IPS-18c (cell line): ENCODE data around the gene TAS1R2.

ENCODE experiments used
- H3K4me3 ChIP-seq: 2 replicates; pipeline ENCODE4 v1.7.0; 2013; ENCODE audit warnings: low read depth, mild to moderate bottlenecking, low read length, moderate library complexity; ENCODE audit not compliant: insufficient read depth
- H3K9me3 ChIP-seq: one replicate; pipeline ENCODE4 v1.6.1; 2013; ENCODE audit warnings: mild to moderate bottlenecking, low read length, moderate library complexity; ENCODE audit not compliant: control insufficient read depth, insufficient read depth

Gene TAS1R2

DNA sequence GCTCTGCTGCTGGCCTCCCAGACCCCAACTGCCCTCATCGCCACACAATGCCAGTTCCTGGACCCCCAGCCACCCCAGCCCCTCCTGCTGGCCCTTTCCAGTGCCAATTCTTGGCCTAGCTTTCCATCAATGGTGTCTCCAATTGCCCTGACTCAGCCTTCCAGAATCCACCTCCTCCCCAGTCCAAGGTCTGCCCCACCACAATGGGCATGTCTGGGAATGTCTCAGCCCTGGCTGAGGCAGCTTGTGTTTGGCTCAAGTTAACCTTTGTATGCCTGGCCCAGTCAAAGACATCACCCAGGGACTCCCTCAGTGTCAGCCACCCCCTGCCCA, 26.5 kb upstream of the TAS1R2 start:
- no peak overlapping the region for H3K4me3 ChIP-seq
- no peaks in the 10 kb centered on the region for H3K9me3 ChIP-seq

DNA sequence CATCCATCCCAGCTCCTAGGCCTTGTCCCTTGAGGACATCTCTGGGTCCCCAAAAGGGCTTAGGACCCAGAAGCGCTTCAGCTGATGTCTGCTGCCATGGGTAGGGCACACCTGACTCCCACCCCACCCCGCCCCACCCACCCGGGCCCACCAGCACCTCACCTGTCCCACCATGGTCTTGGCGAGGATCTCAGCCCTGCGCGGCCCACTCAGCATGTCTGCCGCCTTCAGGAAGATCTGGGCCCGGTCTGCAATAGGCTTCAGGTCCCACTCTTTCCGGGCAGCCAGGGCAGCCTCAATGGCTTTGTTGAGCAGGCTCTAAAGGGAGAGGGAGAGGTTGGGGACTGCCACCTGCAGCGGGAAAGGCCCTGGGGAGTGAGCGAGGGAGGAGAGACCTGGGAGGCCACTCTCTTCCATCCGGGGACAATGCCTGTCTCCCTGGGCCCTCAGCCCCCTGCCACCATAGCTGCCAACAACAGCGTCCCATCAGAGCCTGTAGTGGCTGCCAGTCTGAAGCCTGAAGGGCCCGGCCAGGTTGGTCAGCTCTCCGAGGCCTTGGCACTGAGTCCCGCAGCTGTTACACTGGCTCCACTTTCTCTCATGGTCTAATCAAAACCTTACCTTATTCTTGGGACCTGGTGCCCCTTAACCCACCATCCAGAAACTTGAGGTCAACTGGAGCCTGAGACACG, 26.0 kb upstream of the TAS1R2 start:
- Histone ChIP-seq H3K4me3 (no peak overlapping the region), H3K9me3 (no peaks in the 10 kb centered on the region)

DNA sequence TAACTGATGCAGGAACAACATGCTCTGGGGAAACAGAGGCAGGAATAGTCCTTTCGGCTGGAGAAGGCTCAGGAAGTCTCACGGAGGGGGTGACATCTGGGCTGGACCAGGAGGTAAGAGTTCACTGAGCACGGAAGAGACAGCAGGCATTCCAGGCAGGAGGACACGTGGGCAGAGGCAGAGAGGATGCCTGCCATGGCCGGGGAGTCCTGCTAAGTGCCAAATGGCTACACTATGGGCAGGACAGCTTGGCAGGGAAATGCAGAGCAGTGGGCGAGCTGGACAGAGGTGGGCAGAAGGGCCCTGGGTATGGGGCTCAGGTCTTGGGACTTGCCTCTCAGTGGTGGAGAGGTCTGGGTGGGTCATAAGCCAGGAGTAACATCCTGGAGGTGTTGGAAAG, 25.3 kb upstream of the TAS1R2 start:
- no peaks in the 10 kb centered on the region for H3K9me3 ChIP-seq
- H3K4me3 ChIP-seq = no peak overlapping the region

DNA sequence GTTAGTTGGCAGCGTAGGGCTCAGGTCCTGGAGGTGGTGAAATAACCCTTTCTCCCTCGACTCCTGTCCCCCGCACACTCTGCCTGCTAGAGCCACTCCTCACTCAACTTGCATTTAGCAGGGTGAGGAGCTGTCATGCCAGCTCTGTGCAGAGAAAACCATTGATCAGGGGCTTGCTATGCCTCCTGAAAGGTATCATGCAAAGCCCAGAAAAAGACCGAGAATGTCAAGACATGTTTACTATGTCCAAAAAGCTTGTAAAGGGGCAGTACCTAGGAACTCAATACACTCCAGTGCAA, 24.9 kb upstream of the TAS1R2 start:
- Histone ChIP-seq H3K4me3 (no peak overlapping the region), H3K9me3 (no peaks in the 10 kb centered on the region)

DNA sequence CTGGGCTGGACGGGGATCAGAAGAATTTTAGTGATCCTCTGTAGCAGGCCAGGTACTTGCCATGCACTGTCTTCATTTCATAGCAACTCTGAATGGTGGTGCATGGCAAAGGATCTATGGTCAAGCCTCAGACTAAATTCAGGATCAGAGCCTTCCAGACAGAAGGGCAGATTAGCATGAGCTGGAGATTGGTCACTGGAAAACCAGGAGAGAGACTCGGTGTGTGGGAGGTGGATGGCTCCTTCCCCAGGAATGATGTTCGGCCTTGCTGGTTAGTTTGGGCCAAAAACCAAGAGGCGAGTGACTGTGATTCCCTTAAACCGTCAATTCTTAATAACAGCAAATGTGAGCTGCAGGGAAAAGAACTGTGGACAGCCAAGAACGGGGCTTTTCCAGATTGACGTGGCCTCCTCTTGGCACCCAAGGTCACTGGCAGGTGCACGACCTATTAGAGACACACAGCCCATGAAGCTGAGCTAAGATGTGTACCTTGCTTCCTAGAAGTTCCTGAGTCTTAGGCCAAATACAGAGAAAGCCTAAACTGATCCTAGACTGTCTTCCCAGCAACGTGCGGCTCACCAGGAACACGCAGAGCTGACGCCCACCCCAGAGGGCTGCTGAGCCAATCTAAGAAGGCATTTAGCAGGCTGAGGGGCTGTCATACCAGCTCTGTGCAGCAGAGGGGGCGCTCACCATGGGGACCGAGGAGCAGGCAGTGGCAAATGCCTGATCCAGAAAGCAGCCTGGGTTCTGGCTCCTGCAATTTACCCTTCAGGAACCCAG, 24.4 kb upstream of the TAS1R2 start:
- H3K9me3 ChIP-seq = no peaks in the 10 kb centered on the region
- H3K4me3 ChIP-seq = no peak overlapping the region

DNA sequence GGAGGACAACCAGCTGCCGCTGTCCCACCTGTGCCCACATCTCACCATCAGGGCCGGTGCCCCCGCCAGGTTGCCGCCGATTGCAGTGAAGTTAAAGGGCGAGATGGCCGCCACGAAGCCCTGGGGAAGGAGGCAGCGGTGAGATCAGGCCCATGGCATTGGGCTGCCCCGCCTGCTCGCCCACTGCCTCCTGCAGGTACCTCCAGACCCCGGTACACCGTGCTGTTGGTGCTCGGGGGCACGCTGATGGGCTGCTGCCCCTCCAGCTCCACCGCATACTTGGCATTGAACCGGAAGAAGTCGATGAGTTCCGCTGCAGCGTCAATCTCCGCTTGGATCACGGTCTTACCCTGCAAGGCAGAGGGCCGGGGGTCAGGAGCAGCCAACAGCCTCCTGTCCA, 23.6 kb upstream of the TAS1R2 start:
- no peak overlapping the region for H3K4me3 ChIP-seq

DNA sequence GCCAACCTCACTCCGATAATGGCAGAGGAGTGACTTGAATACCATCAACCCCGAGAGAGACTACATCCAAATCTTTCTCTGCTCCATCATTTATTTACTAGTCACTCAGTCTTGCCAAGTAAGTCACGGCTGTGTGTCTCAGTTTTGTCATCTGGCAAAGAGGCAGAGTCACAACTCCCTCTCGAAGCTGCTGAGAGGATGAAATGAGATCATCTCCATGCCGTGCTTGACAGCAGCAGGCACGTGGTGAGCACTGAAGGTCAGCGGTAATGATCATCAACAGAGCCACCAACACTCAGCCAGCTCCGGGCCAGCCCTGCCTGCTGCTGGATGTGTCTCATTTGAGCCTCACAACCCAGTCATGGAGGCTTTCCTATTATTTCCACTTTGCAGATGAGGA, 23.0 kb upstream of the TAS1R2 start:
- Histone ChIP-seq H3K9me3 (no peaks in the 10 kb centered on the region), H3K4me3 (no peak overlapping the region)

More for the DNA sequence above, 23.6 kb upstream of the TAS1R2 start:
- H3K9me3 ChIP-seq = no peaks in the 10 kb centered on the region

DNA sequence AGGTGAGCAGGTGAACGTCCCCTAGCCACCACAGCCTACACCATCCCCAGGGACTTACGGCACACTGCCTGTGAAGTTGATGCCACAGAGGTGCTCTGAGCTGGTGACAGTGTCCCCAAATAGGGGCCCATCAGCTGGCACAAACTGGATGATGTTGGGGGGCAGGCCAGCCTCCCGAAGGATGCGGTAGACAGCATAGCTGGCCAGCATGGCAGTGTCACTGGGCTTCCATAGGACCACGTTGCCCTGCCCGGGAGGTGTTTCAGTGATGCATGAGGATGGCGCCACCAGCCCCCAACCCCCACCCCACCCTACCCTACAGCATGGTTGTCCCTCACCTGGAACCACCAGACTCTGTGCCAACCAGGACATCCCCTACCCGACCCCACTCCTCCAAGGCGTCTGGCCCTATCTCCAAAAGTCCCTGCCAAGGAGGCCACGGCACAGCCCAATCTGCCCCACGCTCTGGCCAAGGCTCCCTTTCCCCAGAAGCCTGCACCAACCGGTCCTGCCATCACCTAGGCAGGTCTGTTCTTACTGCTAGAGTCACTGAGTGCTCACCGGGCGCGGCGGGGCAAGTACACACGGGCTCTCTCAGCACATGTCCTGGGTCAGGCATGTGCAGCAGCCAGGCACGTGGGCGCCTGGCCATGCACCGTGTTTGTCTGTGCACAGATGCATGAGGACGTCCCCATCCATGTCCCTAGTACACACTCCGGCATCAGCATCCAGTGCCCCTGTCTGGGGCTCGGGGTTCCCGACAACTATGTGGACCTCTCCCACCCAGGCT, 22.4 kb upstream of the TAS1R2 start:
- H3K9me3 ChIP-seq = no peaks in the 10 kb centered on the region

DNA sequence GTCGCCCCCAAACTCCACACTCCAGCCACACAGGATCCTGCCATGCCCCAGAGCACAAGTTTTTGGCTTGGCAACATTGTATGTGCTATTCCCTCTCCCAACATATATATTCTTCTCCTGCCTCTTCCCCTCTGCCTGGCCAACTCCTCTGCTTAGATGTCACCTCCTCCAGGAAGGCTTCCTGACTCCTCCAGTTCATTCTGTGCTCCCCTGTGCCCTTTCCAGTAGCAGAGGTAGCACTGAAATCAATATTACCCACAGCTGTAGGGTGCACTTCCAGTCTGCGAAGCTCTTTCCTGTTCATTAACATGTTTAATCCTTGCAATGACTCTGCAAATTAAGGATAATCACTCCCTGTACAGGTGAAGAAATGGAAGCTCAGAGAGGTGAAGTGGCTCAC, 21.7 kb upstream of the TAS1R2 start:
- Histone ChIP-seq H3K4me3 (no peak overlapping the region), H3K9me3 (no peaks in the 10 kb centered on the region)

More for the DNA sequence above, 22.4 kb upstream of the TAS1R2 start:
- no peak overlapping the region for H3K4me3 ChIP-seq

DNA sequence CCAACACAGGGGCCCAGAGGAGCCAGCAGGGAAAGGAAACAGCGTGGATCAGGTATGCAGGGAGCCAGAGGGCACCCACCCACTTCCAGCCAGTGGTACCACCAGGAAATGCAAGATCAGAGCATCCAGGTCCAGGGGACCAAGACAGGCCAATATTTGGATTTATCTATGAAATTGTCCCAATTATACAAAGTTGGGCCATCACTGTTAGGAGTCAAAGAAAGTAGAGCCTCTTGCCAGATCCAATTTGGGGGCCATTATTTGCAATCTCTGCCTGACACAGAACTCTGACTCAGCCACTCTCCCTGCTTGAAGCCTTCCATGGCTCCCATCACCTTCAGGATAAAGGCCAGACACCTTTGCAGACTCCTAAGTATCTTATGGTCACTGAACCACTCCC, 21.1 kb upstream of the TAS1R2 start:
- no peaks in the 10 kb centered on the region for H3K9me3 ChIP-seq
- H3K4me3 ChIP-seq = no peak overlapping the region

DNA sequence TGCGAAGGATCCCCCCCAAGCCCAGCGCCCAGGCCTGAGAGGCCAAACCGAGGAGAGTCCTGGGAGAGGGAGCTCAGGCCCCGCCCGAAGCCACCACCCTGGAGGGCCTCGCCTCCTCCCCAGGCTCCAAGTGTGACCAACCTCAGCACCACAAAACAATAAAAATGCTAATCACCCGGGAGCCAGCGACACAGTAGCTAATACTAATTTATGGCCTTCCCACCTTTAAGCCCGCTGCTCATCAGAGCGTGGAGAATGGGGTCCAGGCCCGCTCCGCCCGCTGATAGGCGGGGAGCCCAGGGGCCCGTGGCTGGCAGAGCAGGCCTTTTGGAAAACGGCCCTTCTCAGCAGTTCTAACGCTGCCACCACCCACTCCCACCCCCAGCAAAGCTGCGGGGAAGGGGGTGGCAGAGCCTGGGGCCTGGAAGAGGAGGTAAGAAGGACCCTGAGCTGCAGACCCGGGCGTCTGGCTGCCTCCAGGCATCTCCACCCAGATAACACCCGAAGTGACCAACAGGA, 20.4 kb upstream of the TAS1R2 start:
- Histone ChIP-seq H3K9me3 (no peaks in the 10 kb centered on the region), H3K4me3 (no peak overlapping the region)

DNA sequence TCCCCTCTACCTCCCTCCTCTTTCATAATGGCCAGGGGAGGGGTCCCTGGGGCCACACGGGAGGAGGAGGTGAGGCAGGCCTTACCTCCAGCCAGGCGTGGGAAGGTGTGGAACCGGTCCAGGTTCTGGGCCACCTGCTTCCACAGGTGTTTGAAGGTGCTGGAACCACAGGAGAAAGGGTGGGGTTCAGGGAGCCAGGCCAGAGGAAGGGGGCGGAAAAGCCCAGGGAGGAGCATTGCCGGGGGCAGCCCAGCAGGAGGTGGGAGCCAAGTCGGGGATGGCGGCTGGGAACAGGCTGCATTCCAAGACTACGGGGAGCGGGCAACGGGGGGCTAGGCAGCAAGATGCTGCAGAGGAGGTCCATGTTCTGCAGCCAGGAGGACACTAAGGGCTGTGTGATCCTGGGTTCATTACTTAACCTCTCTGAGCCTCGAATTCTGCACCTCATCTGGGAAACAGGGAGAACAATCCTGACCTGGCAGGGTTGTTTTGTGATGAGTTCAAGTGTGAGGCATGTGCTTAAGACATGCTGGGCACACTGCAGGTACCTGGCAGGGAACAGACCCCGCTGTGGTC, 19.8 kb upstream of the TAS1R2 start:
- no peak overlapping the region for H3K4me3 ChIP-seq
- H3K9me3 ChIP-seq = no peaks in the 10 kb centered on the region

DNA sequence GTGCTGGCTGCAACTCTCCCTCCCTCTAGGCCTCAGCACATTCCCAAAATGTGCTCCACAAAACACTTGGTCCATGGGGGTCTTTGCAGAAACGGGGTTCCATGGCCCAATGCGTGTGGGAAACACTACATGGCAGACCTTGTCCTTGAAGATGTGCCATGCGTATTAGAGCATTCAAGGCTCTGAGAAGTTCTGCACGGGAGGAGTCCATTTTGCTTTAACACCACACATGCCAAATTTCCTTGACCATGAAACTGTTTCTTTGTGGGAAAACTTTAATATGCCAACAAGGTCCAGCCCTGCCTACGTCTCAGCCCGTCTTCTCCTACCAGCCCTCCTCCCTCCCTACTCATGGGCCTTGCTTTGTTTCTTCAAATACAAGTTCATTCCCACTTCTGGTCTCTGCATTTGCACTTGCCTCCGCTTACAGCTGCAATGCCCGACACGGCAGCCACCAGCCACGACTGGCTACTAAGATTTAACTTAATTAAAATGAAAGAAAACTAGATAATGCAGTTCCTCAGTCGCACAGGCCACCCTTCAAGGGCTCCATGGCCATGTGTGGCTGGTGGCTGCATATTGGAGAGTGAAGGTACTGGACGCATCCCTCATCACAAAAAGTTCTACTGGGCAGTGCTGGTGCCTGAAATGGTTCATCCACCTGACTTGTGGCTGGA, 19.2 kb upstream of the TAS1R2 start:
- H3K4me3 ChIP-seq = no peak overlapping the region
- H3K9me3 ChIP-seq = no peaks in the 10 kb centered on the region

DNA sequence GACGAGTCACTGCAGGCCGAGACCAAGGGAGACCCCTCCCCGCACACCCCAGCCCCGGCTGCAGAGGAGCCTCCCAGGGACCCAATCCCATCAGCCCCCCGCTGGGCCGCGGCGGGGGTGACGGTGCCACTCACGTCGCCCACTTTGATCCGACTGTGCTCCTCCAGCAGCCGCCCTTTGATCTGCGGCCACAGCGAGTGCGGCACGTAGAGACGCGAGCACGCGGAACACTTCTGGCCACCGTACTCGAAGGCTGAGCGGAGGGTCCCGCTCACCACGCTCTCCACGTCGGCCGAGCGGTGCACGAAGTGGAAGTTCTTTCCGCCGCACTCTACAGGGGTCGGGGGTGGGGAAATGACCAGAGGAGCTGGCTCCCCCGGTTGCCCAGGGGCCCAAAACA, 17.8 kb upstream of the TAS1R2 start:
- no peak overlapping the region for H3K4me3 ChIP-seq
- no peaks in the 10 kb centered on the region for H3K9me3 ChIP-seq

DNA sequence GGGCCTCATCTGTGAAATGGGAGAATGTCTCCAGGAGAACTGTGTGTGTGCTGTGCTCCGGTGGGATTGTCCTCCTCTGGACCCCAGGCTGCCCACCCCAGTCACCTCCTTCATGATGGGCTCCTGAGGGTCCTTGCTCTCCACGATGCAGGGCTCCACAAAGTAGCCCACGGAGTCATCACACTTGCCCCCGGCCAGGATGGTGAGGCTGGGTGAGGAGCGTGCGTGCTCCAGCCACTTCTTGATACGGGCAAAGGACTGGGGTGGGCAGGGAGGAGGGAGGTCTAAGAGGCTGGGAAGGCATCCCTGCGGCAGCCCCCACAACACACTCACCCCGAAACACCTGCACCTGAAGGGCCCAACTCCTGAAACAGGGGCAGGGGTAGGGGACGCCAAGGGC, 16.8 kb upstream of the TAS1R2 start:
- H3K4me3 ChIP-seq = no peak overlapping the region
- H3K9me3 ChIP-seq = peaks cover 2% of the 10 kb centered on the region

DNA sequence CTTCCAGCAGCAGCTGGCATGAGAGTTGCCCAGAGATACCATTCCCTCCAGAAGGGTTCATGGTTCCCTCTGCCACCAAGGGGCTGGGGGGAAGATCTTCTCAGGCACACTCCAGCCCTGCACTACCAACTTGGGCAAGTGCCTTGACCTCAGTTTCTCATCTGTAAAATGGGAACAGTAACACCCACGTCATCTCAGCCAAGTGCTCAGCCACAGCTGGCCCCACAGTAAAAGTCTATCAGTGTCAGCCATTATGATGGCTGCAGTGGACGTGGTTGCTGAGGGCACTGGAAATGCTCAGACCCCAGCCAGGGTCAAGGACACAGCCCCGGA, 16.3 kb upstream of the TAS1R2 start:
- no peak overlapping the region for H3K4me3 ChIP-seq
- peaks cover 2% of the 10 kb centered on the region for H3K9me3 ChIP-seq

DNA sequence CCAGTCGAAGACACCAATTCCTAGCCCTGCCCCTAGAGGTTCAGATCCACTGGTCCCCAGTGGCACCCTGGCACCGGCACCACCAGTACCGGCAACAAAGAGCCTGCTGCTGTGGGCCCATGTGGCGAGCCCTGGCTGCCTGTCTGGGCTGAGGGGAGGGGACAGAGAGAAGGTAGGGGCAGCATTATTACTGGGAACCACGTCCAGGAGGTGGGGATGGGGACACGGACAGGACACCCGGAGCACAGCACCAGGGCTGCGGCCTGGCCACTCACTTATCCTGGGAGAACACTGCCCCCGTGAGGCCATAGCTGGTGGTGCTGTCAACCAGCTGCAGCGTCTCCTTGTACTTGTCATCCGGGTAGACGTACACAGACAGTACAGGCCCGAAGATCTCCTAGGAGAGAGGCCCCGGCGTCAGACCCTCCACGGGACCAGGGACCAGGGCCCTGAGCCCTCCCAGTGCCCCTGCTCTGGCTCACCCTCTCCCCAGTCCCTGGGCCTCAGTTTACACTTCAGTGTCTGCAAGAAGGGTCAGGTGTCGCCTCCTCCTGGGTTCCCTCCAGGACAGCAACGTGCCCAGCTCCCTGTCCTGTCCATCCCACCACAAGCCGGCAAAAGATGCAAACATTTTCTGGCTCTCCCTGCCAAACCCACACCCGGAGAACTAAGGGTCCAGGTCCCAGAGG, 15.8 kb upstream of the TAS1R2 start:
- H3K4me3 ChIP-seq = no peak overlapping the region
- peaks cover 2% of the 10 kb centered on the region for H3K9me3 ChIP-seq
